ENCODE data around the gene EDARADD. TPM values are rescaled to one million over a fixed set of nuclear protein-coding genes. Genes with fewer than 3 reads are reported as not detected.

EDARADD gene
- not detected in 2 replicates for total RNA-seq (2014; rRNA removed; shearing (Covaris generic))
- not detected in 2 replicates for total RNA-seq (2022)
- Bru-seq, nascent RNA = not detected
- BruChase-seq, experiment 1, labeled RNA remaining after a 6-hour chase = percentile 3 among the genes with signal in this experiment
- BruChase-seq, experiment 2, labeled RNA remaining after a 2-hour chase = percentile 1 among the genes with signal in this experiment
- long read RNA-seq = 0 reads

DNA sequence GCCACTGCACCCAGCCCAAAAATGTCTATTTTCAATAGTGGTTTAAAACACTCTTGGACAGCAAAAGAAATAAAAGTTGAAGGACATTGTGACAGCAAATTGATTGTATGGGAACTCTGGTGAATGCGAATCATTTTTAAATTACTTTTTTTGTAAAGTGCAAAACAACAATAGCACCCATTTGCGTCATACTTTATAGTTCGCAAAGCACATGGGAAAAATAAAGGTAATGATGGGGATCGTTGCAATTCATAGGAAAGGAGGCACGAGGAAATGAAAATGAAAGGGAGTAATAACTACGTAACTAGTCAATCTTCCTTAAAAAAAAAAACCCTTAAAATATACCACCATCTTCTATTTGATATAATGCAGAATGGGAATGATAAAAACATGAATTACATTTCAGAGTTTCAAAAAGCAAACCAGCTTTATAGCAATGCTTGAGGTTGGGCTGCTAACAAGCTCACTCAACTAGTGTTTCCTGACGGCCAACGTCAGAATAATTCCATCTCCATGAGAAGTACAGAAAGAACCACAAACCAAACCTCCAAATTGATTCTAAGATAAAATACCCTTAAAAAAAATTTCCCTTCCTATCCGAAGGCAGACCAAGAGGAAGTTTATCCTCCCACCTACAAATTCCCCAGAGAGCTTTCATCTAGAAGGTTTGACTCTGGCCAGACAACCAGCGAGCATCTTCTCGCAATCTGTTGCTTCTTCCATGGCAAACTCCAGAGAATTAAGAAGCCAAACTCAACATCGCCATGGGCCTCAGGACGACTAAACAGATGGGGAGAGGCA is at the start of gene EDARADD:
EDARADD (plus strand) TSS at position 606 of the 801 bp plus-strand sequence; CDS start at position 765, 159 bp downstream.
- H3K27ac ChIP-seq (ENCODE audit: low read depth, low read length, poor library complexity, severe bottlenecking) = no peak within 1 kb of the TSS
- POLR2A ChIA-PET = interaction anchor here (0.6 to 1.0 kb wide), 3 partner anchors 9 to 275 kb away, joined by 3 to 6 read pairs (median 3); no protein-coding TSS in a partner anchor
- H3K79me2 ChIP-seq (ENCODE audit: insufficient read depth, low read depth, low read length) = no peaks in the 10 kb centered on the region
- BruUV-seq (replicated peaks) = no TSS peak
- H3K36me3 ChIP-seq (ENCODE audit: insufficient read depth, low read length) = no peaks in the 10 kb centered on the region
- no peaks in the 10 kb centered on the region for H3K4me1 ChIP-seq (ENCODE audit: insufficient read depth, low read length, poor library complexity, severe bottlenecking)
- intact Hi-C loops (cut with micrococcal nuclease; ENCODE audit: unreplicated experiment) = no loop called here
- H3K9me3 ChIP-seq (ENCODE audit: low read length) = no peaks in the 10 kb centered on the region
- no peak within 1 kb of the TSS for H3K4me2 ChIP-seq (ENCODE audit: low read length)
- CTCF ChIA-PET (ENCODE audit: unreplicated experiment) = no interaction called here
- no peak within 1 kb of the TSS for H3K4me3 ChIP-seq (ENCODE audit: low read depth, low read length, poor library complexity, severe bottlenecking)
- TF ChIP-seq EZH2phosphoT487 (IDR thresholded peaks at IDR 0.05; ENCODE audit: borderline replicate concordance, low read depth, low read length) = no peak
- TF ChIP-seq, protein P1, sequence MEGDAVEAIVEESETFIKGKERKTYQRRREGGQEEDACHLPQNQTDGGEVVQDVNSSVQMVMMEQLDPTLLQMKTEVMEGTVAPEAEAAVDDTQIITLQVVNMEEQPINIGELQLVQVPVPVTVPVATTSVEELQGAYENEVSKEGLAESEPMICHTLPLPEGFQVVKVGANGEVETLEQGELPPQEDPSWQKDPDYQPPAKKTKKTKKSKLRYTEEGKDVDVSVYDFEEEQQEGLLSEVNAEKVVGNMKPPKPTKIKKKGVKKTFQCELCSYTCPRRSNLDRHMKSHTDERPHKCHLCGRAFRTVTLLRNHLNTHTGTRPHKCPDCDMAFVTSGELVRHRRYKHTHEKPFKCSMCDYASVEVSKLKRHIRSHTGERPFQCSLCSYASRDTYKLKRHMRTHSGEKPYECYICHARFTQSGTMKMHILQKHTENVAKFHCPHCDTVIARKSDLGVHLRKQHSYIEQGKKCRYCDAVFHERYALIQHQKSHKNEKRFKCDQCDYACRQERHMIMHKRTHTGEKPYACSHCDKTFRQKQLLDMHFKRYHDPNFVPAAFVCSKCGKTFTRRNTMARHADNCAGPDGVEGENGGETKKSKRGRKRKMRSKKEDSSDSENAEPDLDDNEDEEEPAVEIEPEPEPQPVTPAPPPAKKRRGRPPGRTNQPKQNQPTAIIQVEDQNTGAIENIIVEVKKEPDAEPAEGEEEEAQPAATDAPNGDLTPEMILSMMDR (conservative IDR thresholded peaks at IDR 0.05; ENCODE audit: low read length) = no peak
- peak within 1 kb of the TSS; percentile 11 for H2AFZ ChIP-seq (ENCODE audit: low read length)
- no peak for DNase-seq (ENCODE audit: low spot score)
- H4K20me1 ChIP-seq (ENCODE audit: insufficient read depth, low read length) = no peaks in the 10 kb centered on the region
- H3K9me2 ChIP-seq (ENCODE audit: insufficient read depth, low read length) = no peaks in the 10 kb centered on the region

DNA sequence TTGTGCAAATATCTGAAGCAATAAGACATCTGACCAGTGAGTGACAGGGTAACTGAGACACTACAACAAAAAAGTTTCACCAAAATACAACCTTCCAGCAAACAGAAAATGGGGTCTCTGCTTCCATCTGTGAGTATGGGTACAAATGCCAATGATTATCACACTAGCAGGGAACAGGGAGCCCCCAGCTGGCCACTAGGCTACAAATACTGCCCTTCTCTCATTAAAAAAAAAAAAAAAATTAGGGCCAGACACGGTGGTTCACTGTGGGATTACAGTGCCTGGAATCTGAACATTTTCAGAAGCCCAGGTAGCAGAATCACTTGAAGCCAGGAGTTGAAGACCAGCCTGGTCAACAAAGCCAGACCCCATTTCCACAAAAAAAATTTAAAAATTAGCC is 48.4 kb upstream of the EDARADD start:
- no peak overlapping the region for H3K4me2 ChIP-seq (ENCODE audit: low read length)
- no peaks in the 10 kb centered on the region for H3K4me1 ChIP-seq (ENCODE audit: insufficient read depth, low read length, poor library complexity, severe bottlenecking)
- no TSS peak for BruUV-seq (replicated peaks)
- ChIA-PET CTCF (ENCODE audit: unreplicated experiment) (no interaction called here), POLR2A (no interaction called here)
- intact Hi-C loops (cut with micrococcal nuclease; ENCODE audit: unreplicated experiment) = loop anchor here (10.0 kb wide), 1 partner anchor 241 kb away; no protein-coding TSS in a partner anchor
- H3K4me3 ChIP-seq (ENCODE audit: low read depth, low read length, poor library complexity, severe bottlenecking) = no peak overlapping the region
- H3K79me2 ChIP-seq (ENCODE audit: insufficient read depth, low read depth, low read length) = no peaks in the 10 kb centered on the region
- H3K9me2 ChIP-seq (ENCODE audit: insufficient read depth, low read length) = no peaks in the 10 kb centered on the region
- TF ChIP-seq, protein P1 (conservative IDR thresholded peaks at IDR 0.05; ENCODE audit: low read length) = peak; percentile 56
- TF ChIP-seq EZH2phosphoT487 (IDR thresholded peaks at IDR 0.05; ENCODE audit: borderline replicate concordance, low read depth, low read length) = no peak
- H2AFZ ChIP-seq (ENCODE audit: low read length) = no peak overlapping the region
- H3K9me3 ChIP-seq (ENCODE audit: low read length) = no peaks in the 10 kb centered on the region
- H3K36me3 ChIP-seq (ENCODE audit: insufficient read depth, low read length) = no peaks in the 10 kb centered on the region
- DNase-seq (ENCODE audit: low spot score) = peak; percentile 20
- H3K27ac ChIP-seq (ENCODE audit: low read depth, low read length, poor library complexity, severe bottlenecking) = no peak overlapping the region
- H4K20me1 ChIP-seq (ENCODE audit: insufficient read depth, low read length) = no peaks in the 10 kb centered on the region
